CD4-positive, alpha-beta T cell (primary cell): Measurements from ENCODE around the gene DNAH17. TPM values are rescaled to one million over a fixed set of nuclear protein-coding genes. Genes with fewer than 3 reads are reported as not detected.

Experiments used
- ATAC-seq: fragments of 200-7000 bp; cut with Tn5 transposase; one replicate; pipeline ENCODE4 v1.10.0; 2022; ENCODE audit warnings: mild to moderate bottlenecking; ENCODE audit not compliant: poor library complexity
- CTCF ChIA-PET: fragments of 350-600 bp; sonication (Branson Sonifier 250); formaldehyde crosslinking; loops from one replicate; lab custom pipeline; 2021; ENCODE audit warnings: antibody characterized with exemption, inconsistent platforms; lab: Charles Lee
- POLR2A ChIA-PET: fragments of 350-600 bp; sonication (Branson Sonifier 250); formaldehyde crosslinking; loops from one replicate; lab custom pipeline; 2021; ENCODE audit warnings: antibody characterized with exemption, inconsistent platforms; lab: Charles Lee
- DNase-seq, 14 experiments: peaks; one replicate each; pipeline ENCODE4 v3.0.0-alpha.2; 2013 to 2020; ENCODE audit warnings: mixed read lengths in 2 of 14
- H3K27ac ChIP-seq, 2 donors: one replicate each; pipeline versions ENCODE4 v1.5.1 to v1.7.0; 2013; ENCODE audit warnings: low read length in 2 of 2, low read depth in 1 of 2, mild to moderate bottlenecking in 1 of 2
- H3K27me3 ChIP-seq, 2 experiments: 1 replicate in 1 of 2; 2 replicates in 1 of 2; pipeline versions ENCODE4 v1.6.1 to v1.7.0; 2013; ENCODE audit warnings: low read length in 2 of 2, control low read depth in 1 of 2, mild to moderate bottlenecking in 1 of 2, moderate library complexity in 1 of 2; ENCODE audit not compliant: insufficient read depth in 2 of 2, control insufficient read depth in 1 of 2
- H3K36me3 ChIP-seq: one replicate; pipeline ENCODE4 v1.6.1; 2013; ENCODE audit warnings: low read length, control low read depth; ENCODE audit not compliant: insufficient read depth
- H3K4me1 ChIP-seq: one replicate; pipeline ENCODE4 v1.6.1; 2013; ENCODE audit warnings: low read length, control low read depth; ENCODE audit not compliant: insufficient read depth
- H3K4me3 ChIP-seq: one replicate; pipeline ENCODE4 v1.5.1; 2013; ENCODE audit warnings: mild to moderate bottlenecking, low read length, moderate library complexity
- H3K9me3 ChIP-seq, 2 experiments: 1 replicate in 1 of 2; 2 replicates in 1 of 2; pipeline versions ENCODE4 v1.6.1 to v1.7.0; 2013; ENCODE audit warnings: low read length in 2 of 2, mild to moderate bottlenecking in 2 of 2, control low read depth in 1 of 2, moderate library complexity in 1 of 2; ENCODE audit not compliant: control insufficient read depth in 1 of 2, insufficient read depth in 1 of 2
- H3K27ac Mint-ChIP-seq: one replicate; pipeline ENCODE4 v1.8.0; 2020; ENCODE audit warnings: mixed read lengths
- H3K27me3 Mint-ChIP-seq: one replicate; pipeline ENCODE4 v1.8.0; 2021; ENCODE audit warnings: mixed read lengths
- H3K36me3 Mint-ChIP-seq: one replicate; pipeline ENCODE4 v1.8.0; 2021; ENCODE audit warnings: low read depth, mixed read lengths
- H3K4me1 Mint-ChIP-seq: one replicate; pipeline ENCODE4 v1.8.0; 2021; ENCODE audit warnings: low read depth, mixed read lengths
- H3K4me3 Mint-ChIP-seq: one replicate; pipeline ENCODE4 v1.8.0; 2020; ENCODE audit warnings: mild to moderate bottlenecking, mixed read lengths
- H3K9me3 Mint-ChIP-seq: one replicate; pipeline ENCODE4 v1.8.0; 2020; ENCODE audit warnings: mixed read lengths
- intact Hi-C, 2 experiments: fragments of 100-400 bp; cut with DNase I in 1 of 2; cut with micrococcal nuclease in 1 of 2; formaldehyde crosslinking; loops; one replicate each; pipeline versions ENCODE4 v1.15.1 to v1.9.0; 2023 to 2025; cut with DNase I, micrococcal nuclease
- total RNA-seq, 174 experiments: library from RNA in 2 of 174; stranded (reverse) in 2 of 174; gene quantifications; one replicate each; pipeline ENCODE4 v1.2.3 and lab custom pipeline; 2021 to 2026
- TF ChIP-seq, protein P1 (sequence below): fragments of 200-600 bp; IDR thresholded peaks from one replicate; pipeline ENCODE4 v1.8.0; 2022; ENCODE audit warnings: antibody characterized with exemption, mild to moderate bottlenecking

Gene DNAH17
- total RNA-seq, 2 experiments from 2014 or later: 0.14 TPM; not detected in 1

DNA sequence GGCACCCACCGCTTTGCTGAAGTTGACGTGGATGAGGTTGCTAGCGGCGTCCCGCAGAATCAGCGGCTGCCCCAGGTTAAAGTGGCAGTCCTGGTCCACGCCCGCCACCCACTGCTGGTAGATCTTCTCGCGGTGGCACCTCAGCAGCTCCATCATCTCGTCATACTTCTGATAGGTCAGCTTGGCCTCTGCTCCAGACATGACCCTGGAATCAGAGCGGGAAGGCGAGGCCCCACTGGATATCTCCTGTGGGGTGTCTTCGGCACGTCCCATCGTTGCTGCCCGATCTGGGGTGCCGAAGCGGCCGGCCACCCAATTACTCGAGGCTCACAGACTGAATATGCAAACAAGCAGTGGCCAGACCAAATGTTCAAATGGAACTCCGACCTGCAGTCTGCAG, 16.5 kb downstream of the DNAH17 start:
- intact Hi-C loops: no loop called here
- Histone ChIP-seq H3K4me1 (no peaks in the 10 kb centered on the region), H3K27me3 (no peaks in the 10 kb centered on the region), H3K27ac (no peak overlapping the region), H3K9me3 (peaks cover 0 to 3% of the 10 kb centered on the region in 2 experiments), H3K36me3 (no peaks in the 10 kb centered on the region), H3K4me3 (no peak overlapping the region)
- no peak overlapping the region for H3K27ac Mint-ChIP-seq
- no peaks in the 10 kb centered on the region for H3K4me1 Mint-ChIP-seq
- POLR2A ChIA-PET: no interaction called here
- DNase-seq (no peak), ATAC-seq (no peak)
- no peaks in the 10 kb centered on the region for H3K36me3 Mint-ChIP-seq
- CTCF ChIA-PET: interaction anchor here (1.2 kb wide), 1 partner anchor 64 kb away, joined by 5 read pairs; no protein-coding TSS in a partner anchor
- H3K4me3 Mint-ChIP-seq: no peak overlapping the region
- no peaks in the 10 kb centered on the region for H3K27me3 Mint-ChIP-seq
- TF ChIP-seq, protein P1, sequence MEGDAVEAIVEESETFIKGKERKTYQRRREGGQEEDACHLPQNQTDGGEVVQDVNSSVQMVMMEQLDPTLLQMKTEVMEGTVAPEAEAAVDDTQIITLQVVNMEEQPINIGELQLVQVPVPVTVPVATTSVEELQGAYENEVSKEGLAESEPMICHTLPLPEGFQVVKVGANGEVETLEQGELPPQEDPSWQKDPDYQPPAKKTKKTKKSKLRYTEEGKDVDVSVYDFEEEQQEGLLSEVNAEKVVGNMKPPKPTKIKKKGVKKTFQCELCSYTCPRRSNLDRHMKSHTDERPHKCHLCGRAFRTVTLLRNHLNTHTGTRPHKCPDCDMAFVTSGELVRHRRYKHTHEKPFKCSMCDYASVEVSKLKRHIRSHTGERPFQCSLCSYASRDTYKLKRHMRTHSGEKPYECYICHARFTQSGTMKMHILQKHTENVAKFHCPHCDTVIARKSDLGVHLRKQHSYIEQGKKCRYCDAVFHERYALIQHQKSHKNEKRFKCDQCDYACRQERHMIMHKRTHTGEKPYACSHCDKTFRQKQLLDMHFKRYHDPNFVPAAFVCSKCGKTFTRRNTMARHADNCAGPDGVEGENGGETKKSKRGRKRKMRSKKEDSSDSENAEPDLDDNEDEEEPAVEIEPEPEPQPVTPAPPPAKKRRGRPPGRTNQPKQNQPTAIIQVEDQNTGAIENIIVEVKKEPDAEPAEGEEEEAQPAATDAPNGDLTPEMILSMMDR: no peak
- H3K9me3 Mint-ChIP-seq: no peaks in the 10 kb centered on the region

DNA sequence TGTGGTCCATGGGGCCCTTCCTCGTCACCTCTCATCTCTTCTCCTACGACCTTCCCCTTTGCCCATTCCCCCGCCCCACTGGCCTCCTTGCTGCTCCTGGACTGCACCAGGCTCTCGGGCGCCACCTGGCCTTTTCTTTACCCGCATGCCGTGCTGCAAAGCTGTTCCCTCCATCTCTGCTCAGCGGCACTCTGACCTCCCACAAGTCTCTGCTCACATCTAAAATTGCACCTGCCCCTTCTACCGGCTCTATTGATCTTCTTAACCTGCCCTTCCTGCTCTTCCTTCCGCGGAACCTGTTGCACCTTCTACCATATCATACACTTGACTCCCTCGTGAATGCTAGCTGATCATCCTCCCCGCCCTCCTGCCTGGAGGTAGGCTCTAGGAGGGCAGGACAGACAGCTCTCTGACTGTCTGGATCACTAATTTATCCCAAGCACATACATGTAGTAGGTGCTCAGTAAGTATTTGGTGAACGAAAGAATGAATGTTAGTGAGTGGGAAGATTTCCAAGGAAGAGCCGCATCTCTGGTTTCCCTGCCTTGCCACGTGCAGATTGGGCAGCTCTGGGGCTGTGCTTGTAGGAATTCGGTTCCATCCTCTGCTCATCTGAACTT, 17.3 kb downstream of the DNAH17 start:
- intact Hi-C loops: loop anchor here in 1 of 2 experiments (5.0 kb wide), 1 partner anchor 63 kb away; no protein-coding TSS in a partner anchor
- ATAC-seq (no peak), DNase-seq (peak in 4 of 14 experiments; percentile 4 to 41 (median 28))
- peaks cover 0 to 3% of the 10 kb centered on the region in 2 experiments for H3K9me3 ChIP-seq
- no peaks in the 10 kb centered on the region for H3K27me3 Mint-ChIP-seq
- H3K27me3 ChIP-seq: no peaks in the 10 kb centered on the region
- no peaks in the 10 kb centered on the region for H3K9me3 Mint-ChIP-seq
- no peaks in the 10 kb centered on the region for H3K36me3 ChIP-seq
- H3K27ac Mint-ChIP-seq: no peak overlapping the region
- H3K4me3 Mint-ChIP-seq: no peak overlapping the region
- POLR2A ChIA-PET: no interaction called here
- TF ChIP-seq, protein P1: no peak
- H3K27ac ChIP-seq: no peak overlapping the region
- no peak overlapping the region for H3K4me3 ChIP-seq
- H3K4me1 Mint-ChIP-seq: no peaks in the 10 kb centered on the region
- no peaks in the 10 kb centered on the region for H3K36me3 Mint-ChIP-seq
- H3K4me1 ChIP-seq: no peaks in the 10 kb centered on the region
- CTCF ChIA-PET: interaction anchor here (1.2 kb wide), 1 partner anchor 63 kb away, joined by 5 read pairs; no protein-coding TSS in a partner anchor

DNA sequence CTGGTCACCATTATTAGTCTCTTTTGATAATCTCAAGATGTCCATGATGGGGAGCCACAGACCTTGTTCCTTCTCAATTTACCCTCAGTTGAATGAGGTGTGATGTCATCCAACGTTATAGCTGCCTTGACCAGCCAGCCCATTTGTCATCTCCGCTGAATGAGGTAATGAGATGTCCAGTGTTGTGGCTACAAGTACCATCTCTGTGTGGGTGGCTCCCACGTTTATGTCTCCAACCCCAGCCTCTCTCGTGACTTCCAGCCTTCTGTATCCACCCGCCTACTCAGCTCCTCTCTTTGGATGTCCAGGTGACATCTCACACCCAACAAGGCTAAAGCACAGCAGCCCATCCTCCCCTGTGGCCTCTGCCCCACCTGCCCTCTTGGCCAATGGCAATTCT, 18.2 kb downstream of the DNAH17 start:
- no peak for ATAC-seq
- H3K27ac Mint-ChIP-seq: no peak overlapping the region
- intact Hi-C loops: loop anchor here in 1 of 2 experiments (5.0 kb wide), 1 partner anchor 62 kb away; no protein-coding TSS in a partner anchor
- TF ChIP-seq, protein P1: no peak
- no peaks in the 10 kb centered on the region for H3K4me1 Mint-ChIP-seq
- no peaks in the 10 kb centered on the region for H3K36me3 Mint-ChIP-seq
- Histone ChIP-seq H3K27ac (no peak overlapping the region), H3K27me3 (no peaks in the 10 kb centered on the region), H3K36me3 (no peaks in the 10 kb centered on the region), H3K9me3 (peaks cover 0 to 3% of the 10 kb centered on the region in 2 experiments), H3K4me1 (no peaks in the 10 kb centered on the region), H3K4me3 (no peak overlapping the region)
- no peak for DNase-seq
- H3K27me3 Mint-ChIP-seq: no peaks in the 10 kb centered on the region
- no peak overlapping the region for H3K4me3 Mint-ChIP-seq
- CTCF ChIA-PET: no interaction called here
- H3K9me3 Mint-ChIP-seq: no peaks in the 10 kb centered on the region
- POLR2A ChIA-PET: no interaction called here
